Non-pigmented ciliary epithelial cell (primary cell): ENCODE measurements around the gene CFB.
"Not testable (repeated sequence)": the region's sequence is repeated elsewhere in the genome, so short reads cannot be mapped to it uniquely, and the experiment has no call there.

ENCODE experiments used
- DNase-seq: peaks from one replicate; pipeline ENCODE4 v3.0.0-alpha.2; 2010; ENCODE audit warnings: low read depth

Gene CFB

DNA sequence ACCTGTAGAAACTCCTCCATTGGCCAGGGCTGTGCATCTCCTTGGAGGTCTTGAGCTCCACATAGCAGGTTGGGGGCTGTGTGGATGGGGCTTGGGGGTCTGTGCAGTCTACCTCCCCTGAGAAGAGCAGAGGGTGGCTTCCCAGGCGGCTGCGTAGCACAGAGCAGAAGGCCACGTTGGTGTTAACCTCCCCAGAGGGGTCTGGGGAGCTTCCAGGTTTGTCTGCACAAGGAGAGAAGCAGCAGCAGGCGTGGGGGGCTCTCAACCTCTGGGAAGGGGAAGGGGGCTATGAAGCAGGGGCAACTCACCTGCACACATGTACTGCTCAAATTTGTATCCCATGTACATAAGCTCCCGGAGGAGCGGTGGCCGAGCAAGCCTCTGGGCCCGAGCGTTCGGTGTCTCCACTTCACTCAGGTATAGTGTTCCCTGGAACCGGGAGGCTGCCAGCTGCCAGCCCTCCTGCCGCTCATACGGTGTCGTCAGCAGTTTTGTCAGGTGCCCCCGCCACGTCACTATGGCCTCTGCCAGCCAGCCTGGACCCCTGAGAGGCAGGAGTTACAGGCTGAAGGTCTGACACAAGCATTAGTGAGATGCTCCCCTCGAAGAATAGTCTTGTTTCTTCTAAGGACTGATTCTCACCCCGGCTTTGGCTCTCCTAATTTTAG lies 24.8 kb downstream of the CFB start:
- DNase-seq = no peak

DNA sequence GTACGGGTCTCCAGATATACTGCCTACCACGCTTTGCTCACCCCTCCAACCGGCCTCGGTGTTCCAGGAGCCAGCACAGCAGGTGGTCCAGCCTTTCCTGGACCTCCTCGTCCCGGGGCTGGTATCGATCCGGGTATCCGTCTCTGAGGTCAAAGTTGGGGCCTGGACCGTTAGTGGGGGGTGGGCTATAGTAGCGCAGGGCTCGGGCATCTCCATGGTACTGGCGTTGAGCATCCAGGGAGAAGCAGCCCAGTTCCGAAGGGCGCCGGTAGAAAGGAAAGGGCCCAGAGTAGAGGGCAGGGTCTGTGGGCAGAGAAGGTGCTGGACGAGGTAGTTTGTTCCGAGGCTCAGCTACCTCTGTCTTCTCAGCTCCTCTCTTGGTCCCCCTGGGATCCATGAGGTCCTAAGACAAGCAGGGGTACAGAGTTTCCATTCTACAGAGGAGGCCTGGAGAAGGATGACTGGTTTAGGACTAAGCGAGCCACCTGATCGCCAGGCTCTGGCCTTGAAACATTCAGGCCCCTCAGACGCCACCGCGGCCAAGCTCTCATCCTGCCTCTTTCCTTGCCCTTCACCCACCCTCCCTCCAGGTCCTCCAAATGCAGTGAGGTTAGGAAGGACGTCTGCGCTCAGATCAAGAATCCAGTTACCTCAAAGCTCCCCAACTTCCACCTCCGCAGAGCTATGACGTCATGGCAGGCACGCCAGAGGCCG lies 25.5 kb downstream of the CFB start:
- no peak for DNase-seq

DNA sequence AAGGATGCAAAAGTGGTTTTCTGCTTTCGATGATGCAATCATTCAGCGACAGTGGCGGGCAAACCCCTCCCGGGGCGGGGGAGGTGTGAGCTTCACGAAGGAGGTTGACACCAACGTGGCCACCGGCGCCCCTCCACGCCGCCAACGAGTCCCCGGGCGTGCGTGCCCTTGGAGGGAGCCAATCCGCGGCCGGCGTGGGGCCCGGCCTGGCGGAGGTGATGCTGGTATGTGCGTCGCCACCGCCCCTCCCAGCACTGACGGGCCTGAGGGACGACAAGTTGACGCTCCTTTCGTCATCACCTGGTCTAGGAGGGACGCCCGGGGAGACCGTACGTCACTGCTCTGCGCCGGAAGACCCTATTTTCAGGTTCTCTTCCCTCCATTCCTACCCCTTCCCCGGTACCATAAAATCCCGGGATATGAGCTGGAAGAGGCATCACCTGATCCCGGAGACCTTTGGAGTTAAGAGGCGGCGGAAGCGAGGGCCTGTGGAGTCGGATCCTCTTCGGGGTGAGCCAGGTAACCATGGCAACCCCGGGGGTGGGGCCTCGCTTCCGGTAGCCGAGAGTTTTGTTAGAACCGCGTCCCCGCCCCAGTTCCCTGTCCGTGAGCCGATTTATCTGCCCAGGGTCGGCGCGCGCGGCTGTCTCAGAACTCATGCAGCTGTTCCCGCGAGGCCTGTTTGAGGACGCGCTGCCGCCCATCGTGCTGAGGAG lies 26.3 kb downstream of the CFB start, which contains the start of gene DXO:
DXO (minus strand) TSS at position 146 of the 716 bp plus-strand sequence. CDS start 463 bp downstream, outside the sequence.
- peak; percentile 93 for DNase-seq

DNA sequence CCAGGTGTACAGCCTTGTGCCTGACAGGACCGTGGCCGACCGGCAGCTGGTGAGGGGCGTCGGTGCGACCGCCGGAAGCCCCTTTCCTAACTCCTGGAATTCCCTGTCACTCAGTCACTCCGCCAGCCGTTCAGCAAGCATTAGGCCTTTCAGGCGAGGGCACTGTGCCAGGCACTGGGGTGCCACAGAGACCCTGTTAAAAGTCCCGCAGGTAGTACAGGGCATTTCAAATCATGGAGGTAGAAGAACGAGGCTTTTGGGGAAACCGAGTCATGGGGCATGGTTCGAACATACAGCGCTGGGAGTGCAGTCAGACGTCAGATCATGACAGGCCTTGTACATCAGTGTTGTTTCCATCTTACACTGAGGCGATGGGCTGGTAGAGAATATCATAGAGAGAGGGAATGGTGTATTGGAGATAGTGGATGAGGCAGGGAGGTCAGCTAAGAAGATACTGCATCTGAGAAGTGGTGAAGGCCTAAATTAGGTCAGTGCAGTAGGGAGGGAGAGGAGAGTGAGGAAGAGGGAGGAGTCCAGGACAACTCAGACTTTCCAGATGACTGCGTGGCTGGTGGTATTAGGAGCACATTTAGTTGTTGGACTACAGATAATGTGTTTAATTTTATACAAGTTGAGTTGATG lies 26.9 kb downstream of the CFB start:
- DNase-seq = no peak

DNA sequence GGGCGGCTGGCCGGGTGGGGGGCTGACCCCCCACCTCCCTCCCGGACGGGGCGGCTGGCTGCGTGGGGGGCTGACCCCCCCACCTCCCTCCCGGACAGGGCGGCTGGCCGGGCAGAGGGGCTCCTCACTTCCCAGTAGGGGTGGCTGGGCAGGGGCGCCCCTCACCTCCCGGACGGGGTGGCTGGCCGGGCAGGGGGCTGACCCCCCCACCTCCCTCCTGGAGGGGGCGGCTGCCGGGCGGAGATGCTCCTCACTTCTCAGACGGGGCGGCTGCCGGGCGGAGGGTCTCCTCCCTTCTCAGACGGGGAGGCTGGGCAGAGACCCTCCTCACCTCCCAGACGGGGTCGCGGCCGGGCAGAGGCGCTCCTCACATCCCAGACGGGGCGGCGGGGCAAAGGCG lies 30.2 kb downstream of the CFB start:
- not testable (repeated sequence) for DNase-seq

DNA sequence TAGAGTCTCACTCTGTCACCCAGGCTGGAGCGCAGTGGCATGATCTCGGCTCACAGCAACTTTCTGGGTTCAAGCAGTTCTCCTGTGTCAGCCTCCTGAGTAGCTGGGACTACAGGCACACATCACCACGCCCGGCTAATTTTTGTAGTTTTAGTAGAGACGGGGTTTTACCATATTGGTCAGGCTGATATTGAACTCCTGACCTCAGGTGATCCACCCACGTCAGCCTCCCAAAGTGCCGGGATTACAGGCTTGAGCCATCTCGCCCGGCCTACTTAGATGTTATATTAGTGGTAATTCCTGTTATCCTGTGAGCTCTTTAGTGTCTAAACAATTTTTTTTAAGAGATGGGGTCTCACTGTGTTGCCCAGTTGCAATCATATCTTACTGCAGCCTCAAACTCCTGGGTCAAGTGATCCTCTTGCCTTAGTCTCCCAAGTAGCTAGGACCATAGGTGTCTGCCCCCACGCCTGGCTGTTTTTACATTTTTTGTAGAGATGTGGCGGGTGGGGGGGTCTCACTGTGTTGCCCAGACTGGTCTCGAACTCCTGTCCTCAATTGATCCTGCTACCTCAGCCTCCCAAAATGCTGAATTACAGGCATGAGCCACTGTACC lies 32.0 kb downstream of the CFB start:
- DNase-seq = no peak

DNA sequence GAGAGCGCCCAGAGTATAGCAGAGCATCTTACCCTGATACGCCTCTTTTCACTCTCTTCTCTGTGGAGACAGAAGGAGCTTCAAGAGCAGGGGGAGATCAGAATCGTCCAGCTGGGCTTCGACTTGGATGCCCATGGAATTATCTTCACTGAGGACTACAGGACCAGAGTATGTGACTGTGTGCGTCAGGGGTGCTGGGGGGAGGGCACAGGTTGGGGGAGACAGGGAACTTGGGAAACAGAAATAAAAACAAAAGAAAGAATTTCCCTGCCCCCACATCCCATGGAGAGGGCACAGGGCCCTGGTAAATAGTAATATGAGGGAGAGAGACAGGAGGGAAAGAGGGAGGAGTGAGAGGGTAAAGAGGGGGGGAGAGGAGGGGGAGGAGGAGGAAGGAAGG lies 32.9 kb downstream of the CFB start:
- no peak for DNase-seq

DNA sequence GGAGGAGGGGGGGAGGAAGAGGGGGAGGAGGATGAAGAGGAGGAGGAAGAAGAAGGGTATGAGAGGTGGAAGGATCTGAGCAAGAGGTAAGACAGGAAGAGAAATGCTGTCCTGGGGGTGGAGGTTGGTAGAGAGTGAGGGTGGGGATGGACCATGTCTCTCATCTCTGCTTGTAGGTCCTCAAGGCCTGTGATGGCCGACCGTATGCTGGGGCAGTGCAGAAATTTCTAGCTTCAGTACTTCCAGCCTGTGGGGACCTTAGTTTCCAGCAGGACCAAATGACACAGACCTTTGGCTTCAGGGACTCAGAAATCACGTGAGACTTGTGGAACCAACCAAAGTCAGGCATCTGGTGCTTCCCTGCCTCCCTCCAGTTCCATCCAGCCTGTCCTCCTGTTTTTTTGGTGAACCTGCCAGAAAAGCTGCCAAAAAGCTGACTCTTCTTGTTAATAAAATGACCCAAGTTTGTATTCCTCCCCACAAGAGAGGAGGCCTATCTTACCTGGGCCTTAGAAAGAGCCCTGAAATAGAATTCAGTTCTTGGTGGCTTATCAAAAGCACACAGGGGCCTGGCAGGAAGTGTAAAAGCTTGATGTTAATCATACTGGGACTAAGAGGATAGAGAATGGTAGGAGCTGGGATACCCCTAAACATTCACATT lies 33.5 kb downstream of the CFB start:
- DNase-seq = no peak

DNA sequence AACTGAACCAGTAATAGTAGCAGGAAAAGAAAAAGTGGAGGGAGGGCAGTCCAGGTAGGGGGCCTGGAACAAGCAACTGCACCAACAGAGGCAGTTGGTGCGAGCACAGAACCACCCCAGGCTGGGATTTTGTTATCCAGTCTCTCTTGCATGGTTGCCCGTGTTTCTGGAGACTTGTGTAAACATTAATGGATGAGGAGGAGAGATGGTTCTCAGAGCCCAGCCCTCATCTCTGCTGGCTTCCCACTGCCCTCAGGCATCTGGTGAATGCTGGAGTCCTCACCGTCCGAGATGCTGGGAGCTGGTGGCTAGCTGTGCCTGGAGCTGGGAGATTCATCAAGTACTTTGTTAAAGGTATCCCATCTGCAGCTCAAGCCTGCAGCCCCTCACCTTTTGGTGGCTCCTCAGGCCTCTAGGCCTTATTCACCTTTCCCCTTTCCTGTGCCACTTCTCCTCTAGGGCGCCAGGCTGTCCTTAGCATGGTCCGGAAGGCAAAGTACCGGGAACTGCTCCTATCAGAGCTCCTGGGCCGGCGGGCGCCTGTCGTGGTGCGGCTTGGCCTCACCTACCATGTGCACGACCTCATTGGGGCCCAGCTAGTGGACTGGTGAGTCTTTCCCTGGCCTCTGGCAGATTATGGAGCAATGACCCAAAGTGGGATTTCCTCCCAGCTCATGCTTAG lies 34.4 kb downstream of the CFB start:
- DNase-seq = not testable (repeated sequence)

DNA sequence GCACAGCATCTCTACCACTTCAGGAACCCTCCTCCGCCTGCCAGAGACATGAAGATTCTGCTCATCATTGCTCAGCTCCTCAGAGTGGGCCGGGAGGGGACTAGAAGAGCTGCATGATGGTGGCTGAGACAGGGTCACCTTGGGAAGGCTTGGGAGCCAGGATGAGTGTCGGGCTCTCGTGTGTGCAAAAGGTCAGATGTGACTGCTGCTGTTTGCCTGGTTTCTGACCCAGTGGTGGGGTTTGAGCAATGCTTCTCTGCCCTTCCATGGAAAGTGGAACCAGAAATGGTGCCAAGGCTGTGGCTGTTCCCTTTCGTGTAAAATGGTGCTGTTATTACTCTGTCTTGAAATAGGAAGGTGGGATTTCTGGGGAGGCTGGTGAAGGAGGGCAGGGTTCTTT lies 35.1 kb downstream of the CFB start:
- not testable (repeated sequence) for DNase-seq

DNA sequence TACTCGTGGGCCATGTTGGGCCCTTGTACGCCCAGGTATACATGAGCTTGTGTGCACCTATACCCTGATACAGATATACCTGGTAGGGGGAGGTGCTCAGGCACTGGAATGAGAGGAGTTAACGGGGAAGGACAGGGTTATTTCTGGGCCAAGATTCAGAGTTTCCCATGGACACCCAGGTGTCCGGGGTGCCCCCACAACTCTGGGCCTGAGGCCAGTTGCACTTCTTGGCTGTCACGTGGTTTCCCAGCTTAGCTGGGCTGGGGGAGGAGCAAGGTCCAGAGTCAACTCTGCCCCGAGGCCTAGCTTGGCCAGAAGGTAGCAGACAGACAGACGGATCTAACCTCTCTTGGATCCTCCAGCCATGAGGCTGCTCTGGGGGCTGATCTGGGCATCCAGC lies 35.8 kb downstream of the CFB start, which contains the start of gene C4A:
C4A (plus strand) TSS at position 314 of the 400 bp plus-strand sequence; CDS start at position 365, 51 bp downstream.
- not testable (repeated sequence) for DNase-seq

DNA sequence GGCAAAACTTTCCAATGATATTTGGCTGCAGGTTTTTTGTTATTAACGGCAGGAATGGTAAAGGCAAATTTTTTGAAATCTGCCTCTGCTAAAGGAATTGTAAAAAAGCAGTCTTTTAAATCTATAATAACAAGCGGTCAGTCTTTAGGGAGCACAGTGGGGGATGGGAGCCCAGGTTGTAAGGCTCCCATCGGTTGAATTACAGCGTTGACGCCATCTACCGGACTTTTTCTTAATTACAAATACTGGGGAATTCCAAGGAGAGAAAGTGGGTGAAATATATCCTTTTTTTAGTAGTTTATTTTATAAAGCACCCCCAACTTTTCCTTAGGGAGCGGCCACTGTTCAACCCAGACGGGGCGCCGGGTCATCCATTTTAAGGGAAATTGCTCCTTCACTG lies 43.5 kb downstream of the CFB start:
- DNase-seq = not testable (repeated sequence)

DNA sequence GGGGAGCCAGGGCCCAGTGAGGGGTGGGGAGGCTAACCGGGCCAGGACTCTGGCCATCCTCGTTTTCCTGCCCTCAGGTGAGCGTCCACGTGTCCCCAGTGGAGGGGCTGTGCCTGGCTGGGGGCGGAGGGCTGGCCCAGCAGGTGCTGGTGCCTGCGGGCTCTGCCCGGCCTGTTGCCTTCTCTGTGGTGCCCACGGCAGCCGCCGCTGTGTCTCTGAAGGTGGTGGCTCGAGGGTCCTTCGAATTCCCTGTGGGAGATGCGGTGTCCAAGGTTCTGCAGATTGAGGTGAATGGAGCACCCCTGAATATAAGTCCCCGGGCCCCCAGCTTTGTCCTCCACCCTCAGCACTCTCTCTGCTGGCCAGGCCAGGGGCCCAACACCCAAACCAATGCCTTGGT lies 48.5 kb downstream of the CFB start:
- not testable (repeated sequence) for DNase-seq

DNA sequence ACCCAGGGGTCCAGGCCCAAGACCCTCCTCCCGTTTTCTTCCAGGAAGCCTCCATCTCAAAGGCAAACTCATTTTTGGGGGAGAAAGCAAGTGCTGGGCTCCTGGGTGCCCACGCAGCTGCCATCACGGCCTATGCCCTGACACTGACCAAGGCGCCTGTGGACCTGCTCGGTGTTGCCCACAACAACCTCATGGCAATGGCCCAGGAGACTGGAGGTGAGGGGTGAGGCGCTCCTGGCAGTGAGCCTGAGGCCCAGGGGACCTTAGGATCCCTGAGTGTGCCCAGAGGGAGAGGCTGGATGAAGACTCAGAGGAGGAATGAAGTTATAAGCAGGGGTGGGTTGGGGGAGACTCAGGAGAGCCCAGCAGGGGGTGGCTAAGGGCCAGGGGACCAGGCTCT lies 50.5 kb downstream of the CFB start:
- not testable (repeated sequence) for DNase-seq
